OCI-LY7 (cell line): ENCODE results near the gene GGN.

Source experiments
- EZH2phosphoT487 ChIP-seq: fragments of 200-600 bp; sonication (generic); IDR thresholded peaks from 2 replicates; pipeline ENCODE4 v1.6.1; 2018; ENCODE audit warnings: low read depth, borderline replicate concordance, mild to moderate bottlenecking, mixed run types, antibody characterized with exemption, low read length, moderate library complexity, mixed read lengths
- TF ChIP-seq, protein P1 (sequence below): fragments of 200-600 bp; sonication (generic); conservative IDR thresholded peaks from 2 replicates; pipeline ENCODE4 v1.5.1; 2014; ENCODE audit warnings: mild to moderate bottlenecking, antibody characterized with exemption, low read length, moderate library complexity, mixed read lengths

DNA sequence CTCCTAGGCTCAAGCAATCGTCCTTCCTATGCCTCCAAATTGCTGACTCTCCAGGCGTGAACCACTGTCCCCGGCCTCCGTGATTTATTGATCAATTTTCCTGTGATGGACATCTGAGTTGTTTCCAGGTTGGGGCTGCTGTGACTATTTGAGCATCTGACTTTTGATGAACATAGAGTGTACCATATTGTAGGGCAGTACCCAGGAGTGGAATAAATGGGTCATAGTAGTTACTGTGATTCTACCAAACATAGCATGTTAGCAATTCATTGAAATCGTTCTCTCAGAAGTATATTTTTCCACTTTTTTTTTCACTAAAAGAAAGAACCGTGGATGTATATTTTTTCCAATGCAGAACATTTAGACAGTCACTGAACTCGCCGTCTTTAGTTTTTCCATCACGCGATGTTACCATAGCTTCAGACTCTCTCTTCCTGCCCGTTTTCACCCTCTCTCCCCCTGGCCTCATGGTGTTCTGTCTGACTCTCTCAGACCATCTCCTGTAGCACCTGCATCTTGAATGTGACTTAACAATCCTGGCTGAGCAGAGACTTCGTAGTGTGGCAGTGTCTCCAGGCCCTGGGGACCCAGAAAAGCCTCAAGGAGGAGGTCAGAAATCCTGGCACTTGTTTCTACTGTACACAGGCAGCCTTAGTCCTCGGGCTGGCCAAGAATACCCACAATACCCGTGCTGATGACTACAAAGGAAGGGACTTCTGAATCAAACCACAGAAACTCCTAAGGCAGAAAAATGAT is 41.4 kb upstream of the GGN start:
- TF ChIP-seq, protein P1, sequence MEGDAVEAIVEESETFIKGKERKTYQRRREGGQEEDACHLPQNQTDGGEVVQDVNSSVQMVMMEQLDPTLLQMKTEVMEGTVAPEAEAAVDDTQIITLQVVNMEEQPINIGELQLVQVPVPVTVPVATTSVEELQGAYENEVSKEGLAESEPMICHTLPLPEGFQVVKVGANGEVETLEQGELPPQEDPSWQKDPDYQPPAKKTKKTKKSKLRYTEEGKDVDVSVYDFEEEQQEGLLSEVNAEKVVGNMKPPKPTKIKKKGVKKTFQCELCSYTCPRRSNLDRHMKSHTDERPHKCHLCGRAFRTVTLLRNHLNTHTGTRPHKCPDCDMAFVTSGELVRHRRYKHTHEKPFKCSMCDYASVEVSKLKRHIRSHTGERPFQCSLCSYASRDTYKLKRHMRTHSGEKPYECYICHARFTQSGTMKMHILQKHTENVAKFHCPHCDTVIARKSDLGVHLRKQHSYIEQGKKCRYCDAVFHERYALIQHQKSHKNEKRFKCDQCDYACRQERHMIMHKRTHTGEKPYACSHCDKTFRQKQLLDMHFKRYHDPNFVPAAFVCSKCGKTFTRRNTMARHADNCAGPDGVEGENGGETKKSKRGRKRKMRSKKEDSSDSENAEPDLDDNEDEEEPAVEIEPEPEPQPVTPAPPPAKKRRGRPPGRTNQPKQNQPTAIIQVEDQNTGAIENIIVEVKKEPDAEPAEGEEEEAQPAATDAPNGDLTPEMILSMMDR: no peak
- no peak for TF ChIP-seq EZH2phosphoT487
